GM23248 (cell line): ENCODE data around the gene CRIP1.

Experiments
- EZH2 ChIP-seq: fragments of 200-600 bp; sonication (generic); IDR thresholded peaks from 2 replicates; pipeline ENCODE4 v1.6.1; 2018; ENCODE audit warnings: antibody characterized with exemption, mild to moderate bottlenecking; ENCODE audit not compliant: insufficient read depth, poor library complexity, severe bottlenecking
- EZH2phosphoT487 ChIP-seq: fragments of 200-600 bp; sonication (generic); IDR thresholded peaks from 2 replicates; pipeline ENCODE4 v1.6.1; 2018; ENCODE audit warnings: antibody characterized with exemption, moderate library complexity, mild to moderate bottlenecking, low read depth; ENCODE audit not compliant: insufficient read depth

- TF ChIP-seq EZH2 = no peak
- TF ChIP-seq EZH2phosphoT487 = no peak
Measured at GRCh38 chr14:105473033-105473676, 13.5 kb upstream of the CRIP1 start.
